GM12878 (cell line): Measurements from ENCODE around the gene TMED7.

Experiments
- CREB1 ChIP-seq: IDR thresholded peaks from 2 replicates; pipeline ENCODE4 v1.6.1; 2012; ENCODE audit warnings: low read depth, mild to moderate bottlenecking, inconsistent platforms
- MLLT1 ChIP-seq: fragments of 450-650 bp; IDR thresholded peaks from 2 replicates; pipeline ENCODE4 v1.6.1; 2016; ENCODE audit warnings: mild to moderate bottlenecking
- NBN ChIP-seq: fragments of 450-650 bp; IDR thresholded peaks from 2 replicates; pipeline ENCODE4 v1.6.1; 2016
- RAD21 ChIP-seq: IDR thresholded peaks from 2 replicates; pipeline ENCODE4 v1.6.1; 2011; ENCODE audit warnings: mild to moderate bottlenecking, low read depth, low read length, moderate library complexity; ENCODE audit not compliant: insufficient read depth
- SIN3A ChIP-seq: IDR thresholded peaks from 2 replicates; pipeline ENCODE4 v1.6.1; 2012; ENCODE audit warnings: low read depth, low read length, improper control_type of control experiment
- TAF1 ChIP-seq: IDR thresholded peaks from 2 replicates; pipeline ENCODE4 v1.6.1; 2011; ENCODE audit warnings: mild to moderate bottlenecking, low read depth, low read length, borderline replicate concordance
- YY1 ChIP-seq: IDR thresholded peaks from 2 replicates; pipeline ENCODE4 v1.6.1; 2011; ENCODE audit warnings: low read depth, mild to moderate bottlenecking, low read length
- ZNF274 ChIP-seq: IDR thresholded peaks from one replicate; pipeline ENCODE4 v1.8.0; 2011; ENCODE audit not compliant: insufficient read length, insufficient read depth
- ZNF384 ChIP-seq: IDR thresholded peaks from 2 replicates; pipeline ENCODE4 v1.6.1; 2012; ENCODE audit warnings: low read depth, mild to moderate bottlenecking, low read length, improper control_type of control experiment, borderline replicate concordance
- TF ChIP-seq, protein P1 (sequence below): fragments of 450-650 bp; IDR thresholded peaks from 2 replicates; pipeline ENCODE4 v1.6.1; 2016; ENCODE audit warnings: mild to moderate bottlenecking
- TF ChIP-seq, protein P2 (sequence below), 3 experiments: IDR thresholded peaks in 2 of 3; conservative IDR thresholded peaks in 1 of 3; 2 replicates each; pipeline ENCODE4 v1.5.1; 2011; ENCODE audit warnings: low read depth in 3 of 3, low read length in 3 of 3, mild to moderate bottlenecking in 3 of 3, control low read depth in 2 of 3, moderate library complexity in 2 of 3, inconsistent platforms in 1 of 3, mixed read lengths in 1 of 3; ENCODE audit not compliant: control insufficient read depth in 2 of 3, insufficient read depth in 1 of 3; ENCODE audit errors: extremely low read depth in 1 of 3
- TF ChIP-seq, protein P3 (sequence below): fragments of 150-350 bp; IDR thresholded peaks from 2 replicates; pipeline ENCODE4 v1.6.1; 2016; ENCODE audit warnings: low read depth, low read length

DNA sequence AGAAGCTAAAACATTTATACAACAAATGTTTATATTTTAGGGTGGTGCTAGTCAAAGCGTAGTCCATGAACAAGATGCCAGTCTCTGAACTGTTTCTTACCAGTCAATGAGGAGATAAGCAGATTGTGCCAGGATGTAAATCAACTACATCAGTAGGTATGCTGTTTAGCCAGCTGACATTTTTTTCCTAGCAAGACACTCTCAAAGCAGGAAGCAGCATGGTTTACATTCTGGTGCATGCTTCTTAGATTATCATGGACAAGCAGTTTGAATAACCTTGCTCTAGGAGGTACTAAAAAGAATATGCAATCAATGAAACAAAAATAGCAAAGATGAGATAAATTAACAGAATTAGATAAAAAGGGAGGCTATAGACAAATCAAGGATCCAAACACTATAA lies 40.6 kb downstream of the TMED7 start:
- TF ChIP-seq, protein P1, sequence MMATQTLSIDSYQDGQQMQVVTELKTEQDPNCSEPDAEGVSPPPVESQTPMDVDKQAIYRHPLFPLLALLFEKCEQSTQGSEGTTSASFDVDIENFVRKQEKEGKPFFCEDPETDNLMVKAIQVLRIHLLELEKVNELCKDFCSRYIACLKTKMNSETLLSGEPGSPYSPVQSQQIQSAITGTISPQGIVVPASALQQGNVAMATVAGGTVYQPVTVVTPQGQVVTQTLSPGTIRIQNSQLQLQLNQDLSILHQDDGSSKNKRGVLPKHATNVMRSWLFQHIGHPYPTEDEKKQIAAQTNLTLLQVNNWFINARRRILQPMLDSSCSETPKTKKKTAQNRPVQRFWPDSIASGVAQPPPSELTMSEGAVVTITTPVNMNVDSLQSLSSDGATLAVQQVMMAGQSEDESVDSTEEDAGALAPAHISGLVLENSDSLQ, result no peak
- TF ChIP-seq, protein P2, sequence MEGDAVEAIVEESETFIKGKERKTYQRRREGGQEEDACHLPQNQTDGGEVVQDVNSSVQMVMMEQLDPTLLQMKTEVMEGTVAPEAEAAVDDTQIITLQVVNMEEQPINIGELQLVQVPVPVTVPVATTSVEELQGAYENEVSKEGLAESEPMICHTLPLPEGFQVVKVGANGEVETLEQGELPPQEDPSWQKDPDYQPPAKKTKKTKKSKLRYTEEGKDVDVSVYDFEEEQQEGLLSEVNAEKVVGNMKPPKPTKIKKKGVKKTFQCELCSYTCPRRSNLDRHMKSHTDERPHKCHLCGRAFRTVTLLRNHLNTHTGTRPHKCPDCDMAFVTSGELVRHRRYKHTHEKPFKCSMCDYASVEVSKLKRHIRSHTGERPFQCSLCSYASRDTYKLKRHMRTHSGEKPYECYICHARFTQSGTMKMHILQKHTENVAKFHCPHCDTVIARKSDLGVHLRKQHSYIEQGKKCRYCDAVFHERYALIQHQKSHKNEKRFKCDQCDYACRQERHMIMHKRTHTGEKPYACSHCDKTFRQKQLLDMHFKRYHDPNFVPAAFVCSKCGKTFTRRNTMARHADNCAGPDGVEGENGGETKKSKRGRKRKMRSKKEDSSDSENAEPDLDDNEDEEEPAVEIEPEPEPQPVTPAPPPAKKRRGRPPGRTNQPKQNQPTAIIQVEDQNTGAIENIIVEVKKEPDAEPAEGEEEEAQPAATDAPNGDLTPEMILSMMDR (IDR thresholded peaks at IDR 0.05 in 2 of 3, conservative IDR thresholded peaks at IDR 0.05 in 1 of 3; ENCODE audit: control insufficient read depth in 2 of 3, extremely low read depth in 1 of 3, insufficient read depth in 1 of 3, low read depth in 3 of 3, low read length in 3 of 3), result no peak
- TF ChIP-seq NBN (no peak), RAD21 (no peak), TAF1 (no peak), CREB1 (no peak), ZNF274 (no peak), ZNF384 (no peak), MLLT1 (no peak), SIN3A (no peak), YY1 (no peak)
- TF ChIP-seq, protein P3, sequence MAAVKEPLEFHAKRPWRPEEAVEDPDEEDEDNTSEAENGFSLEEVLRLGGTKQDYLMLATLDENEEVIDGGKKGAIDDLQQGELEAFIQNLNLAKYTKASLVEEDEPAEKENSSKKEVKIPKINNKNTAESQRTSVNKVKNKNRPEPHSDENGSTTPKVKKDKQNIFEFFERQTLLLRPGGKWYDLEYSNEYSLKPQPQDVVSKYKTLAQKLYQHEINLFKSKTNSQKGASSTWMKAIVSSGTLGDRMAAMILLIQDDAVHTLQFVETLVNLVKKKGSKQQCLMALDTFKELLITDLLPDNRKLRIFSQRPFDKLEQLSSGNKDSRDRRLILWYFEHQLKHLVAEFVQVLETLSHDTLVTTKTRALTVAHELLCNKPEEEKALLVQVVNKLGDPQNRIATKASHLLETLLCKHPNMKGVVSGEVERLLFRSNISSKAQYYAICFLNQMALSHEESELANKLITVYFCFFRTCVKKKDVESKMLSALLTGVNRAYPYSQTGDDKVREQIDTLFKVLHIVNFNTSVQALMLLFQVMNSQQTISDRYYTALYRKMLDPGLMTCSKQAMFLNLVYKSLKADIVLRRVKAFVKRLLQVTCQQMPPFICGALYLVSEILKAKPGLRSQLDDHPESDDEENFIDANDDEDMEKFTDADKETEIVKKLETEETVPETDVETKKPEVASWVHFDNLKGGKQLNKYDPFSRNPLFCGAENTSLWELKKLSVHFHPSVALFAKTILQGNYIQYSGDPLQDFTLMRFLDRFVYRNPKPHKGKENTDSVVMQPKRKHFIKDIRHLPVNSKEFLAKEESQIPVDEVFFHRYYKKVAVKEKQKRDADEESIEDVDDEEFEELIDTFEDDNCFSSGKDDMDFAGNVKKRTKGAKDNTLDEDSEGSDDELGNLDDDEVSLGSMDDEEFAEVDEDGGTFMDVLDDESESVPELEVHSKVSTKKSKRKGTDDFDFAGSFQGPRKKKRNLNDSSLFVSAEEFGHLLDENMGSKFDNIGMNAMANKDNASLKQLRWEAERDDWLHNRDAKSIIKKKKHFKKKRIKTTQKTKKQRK, result no peak
